ENCODE results near the gene TCTN1.
A peak's percentile ranks its signal among the peaks of the same experiment; 100 is the strongest.
"Not testable (repeated sequence)": the region's sequence is repeated elsewhere in the genome, so short reads cannot be mapped to it uniquely, and the experiment has no call there.

The TCTN1 gene

DNA sequence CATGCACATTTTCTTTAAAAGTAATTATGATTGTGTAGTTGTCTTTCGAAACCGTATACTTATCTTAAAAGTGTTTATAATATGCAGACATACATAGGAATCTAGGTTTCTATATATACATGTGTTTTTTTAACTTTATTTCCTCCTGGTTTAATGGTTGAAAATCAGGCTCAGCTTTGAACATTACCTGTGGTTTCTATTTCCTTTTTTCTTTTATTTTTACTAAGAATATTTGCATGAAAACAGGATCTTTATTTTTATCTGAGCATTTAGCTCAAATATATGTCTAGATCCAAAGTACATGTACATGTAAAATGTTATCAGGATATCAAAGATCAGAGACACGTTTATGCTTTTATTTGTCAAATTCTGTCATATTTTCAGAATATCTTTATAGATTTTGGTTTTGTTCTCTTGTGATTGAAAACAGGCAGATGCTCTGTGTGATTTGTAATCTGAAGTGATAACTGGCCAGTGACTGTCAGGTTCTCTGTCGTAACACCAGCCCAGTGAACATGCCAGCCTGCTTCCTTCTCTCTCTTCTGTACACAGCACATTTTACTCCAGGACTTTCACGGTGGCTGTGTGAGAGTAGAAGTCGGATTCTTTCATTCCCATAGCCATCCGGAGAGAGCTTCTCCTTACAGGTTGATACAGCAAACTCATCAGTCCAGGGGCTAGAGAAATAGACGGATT, 13.7 kb downstream of the TCTN1 start:
- intact Hi-C loops (cut with DNase I), result no loop called here
- DNase-seq, result no peak

DNA sequence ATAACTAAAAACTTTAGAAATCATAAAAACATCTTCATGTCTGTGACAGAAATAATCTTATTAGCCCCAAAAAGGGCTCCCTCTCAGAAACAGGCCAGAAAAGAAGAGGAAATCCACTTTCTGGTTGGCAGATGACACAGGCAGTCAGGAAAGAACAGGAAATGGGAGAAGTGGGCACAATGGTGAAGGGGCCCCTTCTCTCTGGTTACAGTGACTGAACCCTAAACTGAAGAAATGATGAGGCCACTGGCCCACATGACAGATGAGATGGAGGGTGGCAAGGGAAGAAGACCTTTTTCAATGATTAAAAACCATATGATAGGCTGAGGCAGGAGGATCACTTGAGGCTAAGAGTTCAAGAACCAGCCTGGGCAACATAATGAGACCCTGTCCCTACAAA, 21.1 kb downstream of the TCTN1 start:
- DNase-seq, result no peak

DNA sequence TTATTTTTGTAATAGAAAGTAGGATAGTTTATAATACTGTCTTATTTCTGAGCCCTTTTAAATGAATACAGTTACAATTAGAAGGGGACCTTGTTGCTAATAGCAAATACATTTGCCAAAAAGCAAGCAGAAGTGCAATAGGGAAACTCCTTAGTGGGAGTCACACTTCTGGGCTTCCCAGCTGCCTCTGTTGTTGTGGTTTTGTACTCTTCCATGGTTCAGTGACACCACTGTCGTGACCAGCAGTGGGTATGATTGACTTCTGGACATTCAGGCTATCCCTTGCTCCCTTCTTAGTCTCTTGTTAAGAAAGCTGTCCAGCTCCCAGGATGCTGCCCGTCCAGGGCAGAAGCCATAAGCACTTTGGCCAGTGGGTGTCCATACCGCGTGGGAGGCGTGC, 22.6 kb downstream of the TCTN1 start:
- intact Hi-C loops (cut with DNase I), result no loop called here
- DNase-seq, result peak in 1 of 10 donors; percentile 48

More for the DNA sequence above, 21.1 kb downstream of the TCTN1 start:
- intact Hi-C loops (cut with DNase I), result no loop called here

DNA sequence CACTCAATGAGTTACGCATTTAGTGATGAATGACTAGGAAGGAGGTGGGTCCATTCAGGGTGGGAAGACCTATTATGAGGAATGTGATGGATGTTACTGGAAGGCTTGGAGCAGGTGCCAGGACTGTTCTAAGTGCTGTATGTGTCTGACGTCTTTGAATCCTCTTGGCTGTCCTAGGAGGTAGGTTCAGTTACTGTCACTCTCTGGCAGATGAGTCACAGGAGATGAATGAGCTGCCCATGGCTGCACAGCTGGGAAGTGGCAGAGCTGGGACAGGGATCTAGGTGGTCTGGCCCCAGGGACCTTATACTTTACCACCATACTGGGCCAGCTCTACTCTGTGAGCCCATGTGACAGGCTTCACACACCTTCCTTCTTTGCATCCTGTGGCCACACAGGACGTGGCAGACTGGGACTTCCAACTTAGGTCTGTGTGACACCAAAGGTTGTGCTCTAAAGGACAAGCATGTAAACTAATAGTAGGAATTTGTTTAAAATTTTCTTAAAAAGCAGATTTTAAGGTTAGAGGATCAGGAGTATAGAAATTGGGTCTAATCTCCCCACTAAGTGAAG, 24.0 kb downstream of the TCTN1 start:
- intact Hi-C loops (cut with DNase I), result no loop called here

DNA sequence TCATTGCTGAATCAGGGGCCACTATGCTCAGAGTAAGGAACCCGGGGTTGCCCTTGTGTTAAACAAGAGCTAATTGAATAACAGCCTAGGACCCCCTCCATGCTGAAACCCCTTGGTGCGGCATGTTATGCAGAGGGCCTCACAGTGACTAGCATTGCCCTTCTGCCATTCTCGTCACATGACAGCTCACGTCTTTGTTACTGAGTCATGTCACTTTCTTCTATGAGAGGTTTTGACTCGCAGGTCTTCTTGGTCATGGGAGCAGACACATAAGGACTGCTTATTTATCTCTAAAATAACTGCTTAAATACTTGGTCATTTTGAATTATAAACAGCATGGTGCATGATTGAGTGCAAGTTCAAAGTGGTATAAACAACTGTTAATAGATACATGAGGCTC, 24.9 kb downstream of the TCTN1 start:
- intact Hi-C loops (cut with DNase I), result no loop called here
- no peak for DNase-seq

More for the DNA sequence above, 24.0 kb downstream of the TCTN1 start:
- DNase-seq, result peak in 1 of 10 donors; percentile 43

DNA sequence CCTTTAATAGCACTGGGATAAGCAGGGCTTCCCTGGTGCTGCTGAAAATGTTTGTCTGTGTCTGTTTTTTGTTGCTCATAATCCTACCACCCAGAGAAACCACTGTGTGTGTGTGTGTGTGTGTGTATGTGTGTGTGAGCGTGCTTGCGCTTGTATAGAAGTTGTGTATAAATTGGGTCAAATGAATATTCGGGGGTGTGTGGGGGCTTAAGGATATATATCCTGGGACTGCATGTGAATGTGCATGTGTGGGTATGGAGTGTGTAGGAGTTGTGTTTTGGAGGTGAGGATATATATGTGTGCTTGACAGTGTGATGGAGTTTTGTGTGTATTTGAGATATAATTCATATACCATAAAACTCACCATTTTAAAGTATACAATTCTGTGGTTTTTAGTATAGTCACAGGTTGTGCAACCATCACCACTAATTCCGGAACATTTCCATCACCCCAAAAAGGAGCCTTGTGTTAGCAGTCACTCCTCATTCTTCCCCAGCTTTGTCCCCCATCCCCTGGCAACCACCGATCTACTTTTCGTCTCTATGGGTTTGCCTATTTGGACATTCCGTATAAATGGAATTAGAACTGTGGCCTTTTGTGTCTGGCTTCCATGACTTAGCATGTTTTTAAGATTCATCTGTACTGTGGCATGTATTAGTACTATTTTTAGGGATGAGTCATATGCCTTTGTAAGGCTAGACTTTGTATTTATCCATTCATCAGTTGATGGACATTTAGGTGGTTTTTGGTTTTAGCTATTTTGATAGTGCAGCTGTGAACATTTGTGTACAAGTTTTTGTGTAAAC, 25.6 kb downstream of the TCTN1 start:
- intact Hi-C loops (cut with DNase I), result no loop called here
- DNase-seq, result no peak

DNA sequence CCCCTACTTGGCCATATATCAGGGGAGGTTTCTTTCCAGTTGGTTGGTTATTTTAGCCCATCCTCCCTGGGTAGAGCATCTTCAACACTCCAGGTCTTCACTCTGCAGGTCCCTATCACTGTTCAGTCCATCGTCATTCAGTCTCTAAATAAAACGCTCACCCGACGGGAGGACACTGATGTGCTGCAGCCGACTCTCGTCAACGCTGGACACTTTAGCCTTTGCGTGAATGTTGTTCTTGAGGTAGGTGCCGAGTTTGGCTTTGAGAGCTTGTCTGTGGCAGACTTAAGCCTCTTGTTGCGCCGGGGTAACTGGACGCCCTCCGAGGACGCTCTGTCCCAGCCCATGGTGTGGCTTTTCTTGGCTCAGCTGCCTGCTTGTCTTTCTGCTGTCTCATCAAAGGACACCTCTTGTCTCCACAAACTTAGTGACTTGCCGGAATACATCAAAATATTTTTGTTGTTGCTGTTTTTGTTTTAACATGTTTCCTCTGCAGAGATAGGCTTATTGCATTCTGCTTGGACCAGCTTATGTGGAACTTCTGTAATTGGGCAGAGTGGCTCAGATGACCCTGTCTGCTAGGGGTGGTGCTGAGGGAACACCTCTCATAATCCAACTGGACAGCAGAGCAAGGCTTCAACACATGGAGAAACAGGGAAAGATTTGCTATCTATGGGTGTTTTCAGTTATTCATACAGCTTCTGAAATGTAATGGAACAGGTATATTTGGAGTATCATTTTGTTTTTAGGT, 26.5 kb downstream of the TCTN1 start:
- intact Hi-C loops (cut with DNase I), result no loop called here
- DNase-seq, result peak in 3 of 10 donors; percentile 37 to 44 (median 42)

DNA sequence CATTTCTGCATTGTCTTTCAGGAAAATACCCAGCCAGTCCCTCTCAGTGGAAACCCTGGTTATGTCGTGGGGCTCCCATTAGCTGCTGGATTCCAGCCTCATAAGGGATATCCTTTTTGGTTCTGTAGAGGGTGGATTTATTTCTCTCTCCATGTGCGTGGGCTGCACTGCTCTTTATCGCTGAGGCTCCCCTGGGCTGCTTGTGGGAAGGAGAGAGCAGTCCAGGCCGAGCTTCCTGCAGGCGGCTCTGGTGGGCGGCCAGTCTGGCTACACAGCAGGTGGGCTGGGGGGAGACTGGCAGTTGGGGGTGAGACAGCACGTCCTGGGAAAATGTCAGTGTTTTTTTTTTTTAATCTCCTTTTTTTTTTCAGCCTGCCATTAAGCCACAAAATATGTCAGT, 27.6 kb downstream of the TCTN1 start:
- DNase-seq, result peak in 9 of 10 donors; percentile 19 to 93 (median 43)
- intact Hi-C loops (cut with DNase I), result no loop called here

DNA sequence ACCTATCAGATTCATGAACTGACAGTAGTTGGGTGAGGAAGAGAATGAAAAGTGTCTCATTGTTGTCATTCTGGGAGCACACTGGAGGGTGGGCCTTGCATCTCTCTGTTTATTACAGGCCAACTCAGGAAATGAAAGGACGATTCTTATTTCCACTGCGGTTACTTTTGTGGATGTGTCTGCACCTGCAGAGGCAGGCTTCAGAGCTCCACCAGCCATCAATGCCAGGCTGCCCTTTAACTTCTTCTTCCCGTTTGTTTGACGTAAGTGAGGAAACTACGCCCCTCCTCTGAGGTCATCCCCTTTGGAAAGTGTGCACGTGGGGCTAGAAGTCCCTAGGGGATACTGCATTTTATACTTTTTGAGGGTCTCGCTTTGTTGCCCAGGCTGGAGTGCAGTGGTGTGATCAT, 33.7 kb downstream of the TCTN1 start:
- intact Hi-C loops (cut with DNase I), result no loop called here

DNA sequence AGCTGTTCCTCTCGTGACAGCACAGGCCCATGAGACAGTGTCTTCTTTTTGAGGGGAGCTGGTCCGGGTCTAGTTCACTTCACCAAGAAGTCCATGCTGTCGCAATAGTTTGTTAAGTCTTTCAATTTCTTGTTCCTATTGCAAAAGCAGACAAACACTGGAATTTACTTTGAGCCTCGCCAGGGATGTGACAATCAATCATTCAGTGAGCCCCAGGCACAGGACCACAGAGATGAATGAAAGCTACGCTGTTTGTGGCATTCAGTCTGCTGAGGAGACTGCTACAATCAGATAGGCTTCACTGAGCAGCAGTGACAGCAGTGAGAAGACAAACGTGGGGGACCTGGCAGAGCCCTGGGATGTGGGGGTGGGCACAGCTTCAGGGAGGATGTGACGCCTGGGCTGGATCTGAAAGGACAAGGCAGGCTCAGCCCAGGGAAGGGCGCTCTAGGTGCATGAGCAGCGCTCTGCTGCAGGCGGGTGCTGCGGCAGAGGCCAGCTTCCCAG, 35.5 kb downstream of the TCTN1 start:
- peak in 9 of 10 donors; percentile 13 to 89 (median 42) for DNase-seq

More for the DNA sequence above, 33.7 kb downstream of the TCTN1 start:
- DNase-seq, result no peak

DNA sequence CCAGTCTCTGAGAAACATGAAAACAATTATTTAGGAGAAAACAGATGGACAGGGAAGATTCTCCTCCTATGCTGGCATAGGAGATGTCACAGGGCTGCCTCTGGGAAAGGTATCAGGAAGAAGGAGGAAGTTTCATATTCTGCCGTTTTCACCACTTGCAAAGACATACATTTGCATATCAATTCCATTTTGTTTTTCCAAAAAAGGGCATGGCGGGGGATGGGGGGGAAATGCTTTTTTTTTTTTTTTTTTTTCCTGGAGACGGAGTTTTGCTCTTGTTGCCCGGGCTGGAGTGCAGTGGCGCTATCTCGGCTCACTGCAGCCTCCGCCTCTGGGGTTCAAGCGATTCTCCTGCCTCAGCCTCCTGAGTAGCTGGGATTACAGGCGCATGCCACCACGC, 40.3 kb downstream of the TCTN1 start:
- intact Hi-C loops (cut with DNase I); DNase-seq: not testable (repeated sequence)

More for the DNA sequence above, 35.5 kb downstream of the TCTN1 start:
- intact Hi-C loops (cut with DNase I), result no loop called here

DNA sequence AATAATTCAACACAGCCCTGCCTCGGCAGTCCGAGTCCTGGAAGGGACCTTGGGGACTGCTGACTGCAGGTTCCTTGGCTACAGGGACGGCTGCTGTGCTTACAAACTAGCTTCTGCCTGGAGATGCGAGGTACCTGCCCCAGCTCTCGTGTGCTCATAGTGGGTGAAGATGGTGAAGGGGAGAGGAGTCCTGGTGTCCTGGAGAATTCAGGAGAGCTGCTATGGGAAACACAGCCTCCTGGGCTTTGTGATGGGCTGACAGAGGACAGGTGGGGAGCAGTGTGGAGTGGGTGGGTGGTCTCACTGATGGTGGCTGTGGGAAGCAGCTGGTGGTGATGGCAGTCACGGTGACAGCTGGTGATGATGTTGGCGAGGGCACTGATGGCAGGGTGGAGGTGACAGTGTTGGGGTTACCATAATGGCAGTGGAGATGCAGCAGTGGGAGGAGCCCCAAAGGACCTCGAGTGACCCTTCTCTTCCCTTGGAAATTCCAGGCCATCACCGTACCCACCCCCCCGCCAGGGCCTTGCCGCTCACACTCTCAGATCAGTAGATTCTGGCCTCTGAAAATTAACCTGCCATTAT, 42.2 kb downstream of the TCTN1 start:
- intact Hi-C loops (cut with DNase I), result no loop called here
- no peak for DNase-seq

DNA sequence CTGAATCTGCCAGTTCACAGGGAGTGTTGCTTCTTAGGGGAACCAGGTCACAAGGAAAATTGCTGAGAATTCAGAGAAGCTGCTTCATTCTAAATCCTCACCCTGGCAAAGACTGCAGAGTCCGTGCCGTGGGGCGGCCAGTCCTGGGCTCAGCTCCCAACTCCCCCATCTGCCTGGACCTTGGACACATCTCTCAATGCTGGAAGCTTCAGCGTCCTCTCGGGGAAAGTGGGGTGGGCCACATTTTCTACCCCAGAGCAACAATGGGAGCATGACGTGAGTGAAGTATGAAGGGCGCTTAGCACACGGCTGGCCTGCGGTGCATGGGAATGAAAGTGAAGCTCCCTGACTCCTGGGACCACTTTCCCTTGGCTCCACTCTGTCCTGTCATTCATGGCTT, 43.8 kb downstream of the TCTN1 start:
- peak in 2 of 10 donors; percentile 26 to 60 for DNase-seq
- intact Hi-C loops (cut with DNase I), result no loop called here

DNA sequence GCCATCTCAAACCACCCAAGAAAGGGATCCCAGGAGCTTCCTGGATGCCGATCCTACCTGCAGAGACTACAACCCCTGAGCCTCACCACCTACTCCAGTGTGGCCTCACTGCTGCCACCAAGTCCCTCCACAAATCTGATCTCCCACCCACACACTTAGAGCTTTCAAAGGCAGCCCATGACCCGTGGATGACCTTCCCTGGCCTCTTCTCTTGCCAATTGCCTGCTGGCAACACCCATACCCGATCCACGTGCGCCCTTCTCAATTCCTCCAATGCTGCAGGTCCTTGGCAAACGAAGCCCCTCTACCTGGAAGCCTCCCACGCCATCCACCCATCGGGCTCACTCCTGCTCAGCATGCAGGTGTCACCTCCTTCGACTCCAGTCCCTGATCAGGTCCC, 44.3 kb downstream of the TCTN1 start:
- no peak for DNase-seq
- intact Hi-C loops (cut with DNase I), result no loop called here

DNA sequence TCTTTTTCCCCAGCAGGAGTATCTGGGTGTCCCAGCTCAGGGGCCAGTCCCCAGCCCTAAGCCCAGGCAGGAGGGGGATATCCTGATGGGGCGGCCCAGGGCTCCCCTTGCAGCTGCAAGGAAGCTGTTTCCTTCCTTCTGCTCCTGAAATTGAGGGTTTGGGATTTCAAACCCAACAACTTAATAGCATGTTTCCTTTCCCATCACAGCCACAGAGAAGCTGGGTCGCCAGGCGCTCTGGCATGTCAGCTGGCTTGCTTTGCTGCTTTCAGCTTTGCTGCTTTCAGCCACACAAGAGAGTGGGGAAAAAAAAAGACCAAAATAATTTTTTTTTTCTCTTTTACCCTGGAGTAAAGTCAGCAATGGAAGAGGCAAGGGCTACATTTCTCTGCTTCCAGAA, 44.9 kb downstream of the TCTN1 start:
- DNase-seq, result peak in 4 of 10 donors; percentile 26 to 90 (median 62)
- intact Hi-C loops (cut with DNase I), result no loop called here

DNA sequence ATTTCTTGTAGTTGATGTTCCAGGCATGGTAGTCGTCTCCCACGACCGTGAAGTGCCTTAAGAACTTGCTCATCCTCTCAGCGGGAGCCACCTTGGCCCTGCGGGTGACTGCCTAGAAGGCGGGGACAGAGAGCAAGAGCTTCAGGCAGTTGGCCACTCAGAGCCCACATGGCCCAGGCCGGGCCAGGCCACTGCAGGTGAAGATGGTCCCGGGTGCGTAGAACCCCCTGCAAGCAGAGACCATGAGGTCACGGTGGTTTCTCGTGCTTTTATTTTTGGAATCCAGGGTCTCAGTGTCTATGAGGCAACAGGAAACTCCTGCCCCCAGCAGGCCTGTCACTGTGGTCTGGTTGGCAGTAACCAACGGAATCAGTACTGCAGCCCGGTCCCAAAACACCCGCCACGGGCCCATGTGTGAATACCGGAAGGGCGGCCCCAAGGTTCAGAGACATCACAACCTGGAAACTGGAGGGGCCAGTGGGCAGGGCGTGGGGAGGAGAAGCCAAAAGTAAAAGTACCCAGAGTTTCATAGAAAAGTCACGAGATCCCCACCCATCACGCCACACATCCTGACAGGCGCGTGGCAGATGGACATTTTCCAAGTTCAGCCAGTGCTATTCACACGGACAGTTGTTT, 47.5 kb downstream of the TCTN1 start:
- intact Hi-C loops (cut with DNase I), result no loop called here
- DNase-seq, result no peak

DNA sequence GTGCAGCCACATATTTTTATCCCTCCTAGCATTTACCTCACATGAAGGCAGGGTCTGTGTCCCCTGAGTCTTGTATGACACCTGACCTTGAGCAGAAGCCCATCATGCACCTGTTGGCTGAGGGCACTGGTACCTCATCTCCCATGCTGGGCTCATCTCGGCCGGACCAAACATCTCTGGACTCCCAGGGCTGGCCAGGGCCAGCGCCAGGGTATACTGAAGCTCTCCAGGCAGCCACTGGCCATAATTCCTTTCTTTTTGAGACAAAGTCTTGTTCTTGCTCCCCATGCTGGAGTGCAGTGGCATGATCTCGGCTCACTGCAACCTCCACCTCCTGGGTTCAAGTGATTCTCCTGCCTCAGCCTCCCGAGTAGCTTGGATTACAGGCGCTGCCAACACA, 53.0 kb downstream of the TCTN1 start:
- DNase-seq, result no peak
- intact Hi-C loops (cut with DNase I), result no loop called here

DNA sequence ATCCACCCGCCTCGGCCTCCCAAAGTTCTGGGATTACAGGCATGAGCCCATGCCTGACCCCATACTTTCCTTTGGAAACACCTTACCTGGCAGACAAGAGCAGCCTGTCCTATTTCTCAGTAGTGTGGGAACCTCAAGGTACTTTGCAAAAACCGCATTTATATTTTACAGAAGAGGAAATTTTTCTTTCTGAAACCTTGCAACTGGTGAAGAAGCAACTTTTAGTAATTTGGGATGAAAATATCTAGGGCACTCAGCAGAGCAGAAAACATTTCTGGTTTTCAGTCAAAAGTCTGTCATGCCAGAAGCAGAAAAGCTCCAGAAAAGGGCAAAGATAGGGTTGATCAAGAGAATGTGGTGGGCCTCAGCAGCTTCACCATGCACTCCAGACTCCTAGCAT, 53.7 kb downstream of the TCTN1 start:
- DNase-seq, result no peak
- intact Hi-C loops (cut with DNase I), result no loop called here

DNA sequence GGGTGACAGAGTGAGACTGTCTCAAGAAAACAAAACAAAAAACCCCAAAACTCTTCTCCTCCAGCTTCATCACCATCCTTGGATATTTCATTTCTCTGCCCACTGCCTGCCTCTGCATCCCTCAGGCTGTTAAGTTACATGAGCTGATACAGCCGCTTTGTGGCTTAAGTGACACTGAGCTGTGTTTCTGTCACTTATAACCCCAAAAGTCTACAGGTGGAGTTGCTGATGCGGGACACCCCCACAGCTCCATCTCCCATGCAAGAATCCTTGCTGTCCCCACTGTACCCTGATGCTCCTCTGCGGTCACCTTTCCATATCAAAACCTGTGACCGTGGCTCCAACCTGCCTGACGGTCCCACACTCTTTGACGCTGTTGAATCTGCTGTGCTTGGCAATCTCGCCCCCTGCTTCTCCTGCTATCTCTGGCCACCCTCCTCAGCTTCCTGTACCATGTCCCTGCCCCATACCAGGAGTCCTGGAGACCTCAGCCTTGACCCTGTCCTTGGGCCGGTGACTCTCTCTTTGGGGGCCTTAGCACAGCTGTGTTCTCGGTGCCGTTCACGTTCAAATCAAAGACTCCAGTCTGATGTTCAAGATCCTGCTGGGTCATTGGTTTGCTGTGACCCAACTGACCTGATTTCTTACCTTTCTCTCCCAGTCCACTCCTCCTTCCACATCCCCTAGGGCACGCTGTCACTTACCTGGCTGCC, 54.7 kb downstream of the TCTN1 start:
- intact Hi-C loops (cut with DNase I), result no loop called here
- no peak for DNase-seq

Measured in posterior cingulate gyrus (tissue), 11 donors.